Bronchial epithelial cell (primary cell): ENCODE measurements around the gene PEX6. TPM values are rescaled to one million over a fixed set of nuclear protein-coding genes. Genes with fewer than 3 reads are reported as not detected.

Experiments
- DNase-seq: peaks from one replicate; pipeline ENCODE4 v3.0.0-alpha.2; 2010; ENCODE audit warnings: low read depth
- FAIRE-seq: peaks from 2 replicates; lab custom pipeline; 2011; peaks lifted over from hg19 to GRCh38; lab: Jason Lieb, UNC
- H3K27me3 ChIP-seq: 2 replicates; pipeline ENCODE4 v1.5.1; 2011; ENCODE audit warnings: low read length; ENCODE audit not compliant: control insufficient read depth, insufficient read depth
- H3K36me3 ChIP-seq: 2 replicates; pipeline ENCODE4 v1.5.1; 2011; ENCODE audit warnings: low read length; ENCODE audit not compliant: control insufficient read depth, insufficient read depth
- H3K4me3 ChIP-seq: 2 replicates; pipeline ENCODE4 v1.5.1; 2011; ENCODE audit warnings: mild to moderate bottlenecking, low read depth, low read length, control low read depth
- total RNA-seq: library from RNA; depleted of rRNA; stranded (reverse); fragments of >200 nt; gene quantifications from 2 replicates; pipeline ENCODE4 v1.2.1, GENCODE V29; 2014
- TF ChIP-seq, protein P1 (sequence below): IDR thresholded peaks from 2 replicates; pipeline ENCODE4 v1.5.1; 2011; ENCODE audit warnings: mild to moderate bottlenecking, moderate library complexity, low read length, control low read depth, inconsistent platforms; ENCODE audit not compliant: insufficient read depth, severe bottlenecking

Gene PEX6
- total RNA-seq, 1 donor from 2014 or later = 25.0 TPM

DNA sequence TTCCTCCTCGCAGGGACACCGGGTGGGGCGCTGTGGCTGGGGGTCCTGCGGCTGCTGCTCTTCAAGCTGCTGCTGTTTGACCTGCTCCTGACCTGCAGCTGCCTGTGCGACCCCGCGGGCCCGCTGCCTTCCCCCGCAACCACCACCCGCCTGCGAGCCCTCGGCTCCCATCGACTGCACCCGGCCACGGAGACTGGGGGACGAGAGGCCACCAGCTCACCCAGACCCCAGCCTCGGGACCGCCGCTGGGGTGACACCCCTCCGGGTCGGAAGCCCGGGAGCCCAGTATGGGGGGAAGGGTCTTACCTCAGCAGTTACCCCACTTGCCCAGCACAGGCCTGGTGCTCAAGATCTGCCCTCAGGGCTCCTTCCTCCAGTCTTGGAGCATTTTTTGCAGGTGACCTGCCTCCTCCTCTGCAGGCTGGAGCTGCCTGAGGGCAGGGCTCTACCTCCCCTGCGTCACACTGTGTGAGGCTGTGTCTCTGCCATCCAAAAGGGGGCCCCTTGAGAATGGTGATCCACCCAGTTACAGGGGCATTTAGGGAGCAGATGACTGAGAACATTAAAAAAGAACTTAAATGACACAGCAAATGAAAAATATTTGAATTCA is 53.6 kb downstream of the PEX6 start:
- no peak for DNase-seq
- Histone ChIP-seq H3K4me3 (no peak overlapping the region), H3K27me3 (no peaks in the 10 kb centered on the region), H3K36me3 (no peaks in the 10 kb centered on the region)
- FAIRE-seq = no peak
- TF ChIP-seq, protein P1, sequence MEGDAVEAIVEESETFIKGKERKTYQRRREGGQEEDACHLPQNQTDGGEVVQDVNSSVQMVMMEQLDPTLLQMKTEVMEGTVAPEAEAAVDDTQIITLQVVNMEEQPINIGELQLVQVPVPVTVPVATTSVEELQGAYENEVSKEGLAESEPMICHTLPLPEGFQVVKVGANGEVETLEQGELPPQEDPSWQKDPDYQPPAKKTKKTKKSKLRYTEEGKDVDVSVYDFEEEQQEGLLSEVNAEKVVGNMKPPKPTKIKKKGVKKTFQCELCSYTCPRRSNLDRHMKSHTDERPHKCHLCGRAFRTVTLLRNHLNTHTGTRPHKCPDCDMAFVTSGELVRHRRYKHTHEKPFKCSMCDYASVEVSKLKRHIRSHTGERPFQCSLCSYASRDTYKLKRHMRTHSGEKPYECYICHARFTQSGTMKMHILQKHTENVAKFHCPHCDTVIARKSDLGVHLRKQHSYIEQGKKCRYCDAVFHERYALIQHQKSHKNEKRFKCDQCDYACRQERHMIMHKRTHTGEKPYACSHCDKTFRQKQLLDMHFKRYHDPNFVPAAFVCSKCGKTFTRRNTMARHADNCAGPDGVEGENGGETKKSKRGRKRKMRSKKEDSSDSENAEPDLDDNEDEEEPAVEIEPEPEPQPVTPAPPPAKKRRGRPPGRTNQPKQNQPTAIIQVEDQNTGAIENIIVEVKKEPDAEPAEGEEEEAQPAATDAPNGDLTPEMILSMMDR = no peak

DNA sequence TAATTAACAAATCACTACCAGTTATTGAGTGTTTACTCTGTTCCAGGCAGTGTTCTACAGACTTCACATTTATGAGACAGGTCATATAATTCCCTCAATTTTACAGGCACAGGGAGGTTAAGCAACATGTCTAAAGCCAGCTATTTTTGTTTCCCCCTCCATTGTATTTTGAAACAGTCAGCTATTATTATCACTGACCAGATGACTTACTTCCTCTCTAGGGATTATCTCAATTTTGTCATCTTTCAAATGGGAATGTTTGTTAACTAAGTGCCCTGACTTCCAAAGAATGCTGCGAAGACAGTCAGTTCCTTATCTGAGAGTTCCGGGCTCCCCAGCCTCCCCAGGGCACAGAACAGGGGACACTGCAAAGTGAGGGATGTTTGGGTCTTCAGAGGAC is 55.3 kb downstream of the PEX6 start:
- TF ChIP-seq, protein P1 = no peak
- DNase-seq (no peak), FAIRE-seq (no peak)
- Histone ChIP-seq H3K4me3 (no peak overlapping the region), H3K27me3 (no peaks in the 10 kb centered on the region), H3K36me3 (no peaks in the 10 kb centered on the region)

DNA sequence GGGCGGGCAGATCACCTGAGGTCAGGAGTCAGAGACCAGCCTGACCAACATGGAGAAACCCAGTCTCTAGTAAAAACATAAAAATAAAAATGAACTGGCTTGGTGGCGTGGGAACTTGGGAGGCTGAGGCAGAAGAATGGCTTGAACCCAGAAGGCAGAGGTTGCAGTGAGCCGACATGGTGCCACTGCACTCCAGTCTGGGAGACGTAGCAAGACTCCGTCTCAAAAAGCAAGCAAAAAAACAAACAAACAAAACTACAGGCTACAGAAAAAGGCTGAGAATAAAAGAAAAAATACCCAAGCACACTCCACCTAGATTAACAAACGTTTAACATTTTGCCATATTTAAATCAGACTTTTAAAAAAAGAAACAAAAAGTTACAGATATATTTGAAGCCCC is 57.2 kb downstream of the PEX6 start:
- FAIRE-seq (no peak), DNase-seq (no peak)
- Histone ChIP-seq H3K27me3 (no peaks in the 10 kb centered on the region), H3K36me3 (no peaks in the 10 kb centered on the region), H3K4me3 (no peak overlapping the region)
- TF ChIP-seq, protein P1 = no peak

DNA sequence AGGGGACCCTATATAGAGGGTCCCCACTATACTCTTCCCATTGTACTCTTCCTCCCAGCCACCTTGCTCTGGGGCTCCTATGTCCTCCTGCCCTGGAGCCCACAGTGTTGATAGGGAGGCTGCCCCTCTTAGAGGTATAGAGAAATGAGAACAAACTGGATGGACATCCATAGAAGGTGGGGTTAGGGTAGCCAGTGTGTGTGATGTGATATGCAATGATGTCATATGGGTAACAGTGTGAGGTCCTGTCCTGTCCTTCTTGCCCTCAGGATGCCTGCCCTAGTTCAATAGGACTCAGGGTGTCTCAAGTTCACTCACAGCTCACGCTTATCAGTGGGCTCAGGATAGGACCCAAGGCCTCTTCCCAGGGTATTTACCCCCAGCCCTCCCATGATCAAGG is 62.7 kb downstream of the PEX6 start:
- peak; percentile 52 for FAIRE-seq
- TF ChIP-seq, protein P1 = no peak

DNA sequence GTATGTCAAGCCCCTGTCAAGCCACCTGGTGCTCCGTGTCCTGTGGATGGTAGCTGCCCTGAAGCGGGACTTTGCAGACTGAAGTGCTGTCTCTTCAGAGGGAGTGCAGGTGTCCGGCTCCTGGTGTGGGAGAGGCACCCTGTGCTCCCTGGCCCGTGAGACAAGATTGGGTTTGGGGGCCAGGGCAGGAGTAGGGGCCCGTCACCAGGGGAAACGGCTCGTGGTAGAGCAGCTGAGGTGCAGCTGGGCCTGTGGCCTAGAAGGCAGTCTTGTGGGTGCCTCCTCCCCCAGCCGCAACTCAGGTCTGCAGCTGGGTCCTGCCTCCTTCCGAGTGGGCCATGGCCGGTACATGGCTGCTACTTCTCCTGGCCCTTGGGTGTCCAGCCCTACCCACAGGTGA is 63.2 kb downstream of the PEX6 start, which contains the start of gene PTCRA:
Gene PTCRA, plus strand, starts transcription at position 322 of the 400 bp plus-strand sequence. Its CDS starts 17 bp downstream, at position 339.
- no peak within 1 kb of the TSS for H3K4me3 ChIP-seq
- H3K36me3 ChIP-seq = no peaks in the 10 kb centered on the region
- FAIRE-seq (no peak), DNase-seq (no peak)
- no peaks in the 10 kb centered on the region for H3K27me3 ChIP-seq
- TF ChIP-seq, protein P1 = no peak

More for the DNA sequence above, 62.7 kb downstream of the PEX6 start:
- Histone ChIP-seq H3K27me3 (no peaks in the 10 kb centered on the region), H3K4me3 (no peak overlapping the region), H3K36me3 (no peaks in the 10 kb centered on the region)
- DNase-seq = no peak

DNA sequence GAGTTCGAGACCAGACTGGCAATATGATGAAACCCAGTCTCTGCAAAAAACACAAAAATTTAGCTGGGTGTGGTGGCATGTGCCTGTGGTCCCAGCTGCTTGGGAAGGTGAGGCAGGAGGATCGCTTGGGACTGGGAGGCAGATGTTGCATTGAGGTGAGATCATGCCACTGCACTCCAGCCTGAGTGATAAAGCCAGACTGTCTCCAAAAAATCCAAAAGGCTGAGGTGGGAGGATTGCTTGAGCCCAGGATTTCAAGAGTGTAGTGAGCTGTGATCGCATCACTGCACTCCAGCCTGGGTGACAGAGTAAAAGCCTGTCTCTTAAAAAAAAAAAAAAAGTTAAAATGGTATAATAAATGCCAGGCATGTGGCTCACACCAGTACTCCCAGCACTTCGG is 64.4 kb downstream of the PEX6 start:
- FAIRE-seq (no peak), DNase-seq (no peak)
- H3K36me3 ChIP-seq = no peaks in the 10 kb centered on the region
- no peaks in the 10 kb centered on the region for H3K27me3 ChIP-seq
- no peak overlapping the region for H3K4me3 ChIP-seq
- TF ChIP-seq, protein P1 = no peak
